DOHH2 (cell line): ENCODE data around the gene CLTCL1.

ENCODE experiments used
- CTCF ChIP-seq: fragments of 200-600 bp; sonication (generic); IDR thresholded peaks from one replicate; pipeline ENCODE4 v1.5.1; 2014; ENCODE audit warnings: antibody characterized with exemption, mild to moderate bottlenecking, low read depth, low read length; ENCODE audit not compliant: poor library complexity, severe bottlenecking
- EZH2phosphoT487 ChIP-seq: fragments of 200-600 bp; sonication (generic); IDR thresholded peaks from 2 replicates; pipeline ENCODE4 v1.6.1; 2017; ENCODE audit warnings: borderline replicate concordance, mild to moderate bottlenecking, antibody characterized with exemption, low read length, moderate library complexity, mixed read lengths

DNA sequence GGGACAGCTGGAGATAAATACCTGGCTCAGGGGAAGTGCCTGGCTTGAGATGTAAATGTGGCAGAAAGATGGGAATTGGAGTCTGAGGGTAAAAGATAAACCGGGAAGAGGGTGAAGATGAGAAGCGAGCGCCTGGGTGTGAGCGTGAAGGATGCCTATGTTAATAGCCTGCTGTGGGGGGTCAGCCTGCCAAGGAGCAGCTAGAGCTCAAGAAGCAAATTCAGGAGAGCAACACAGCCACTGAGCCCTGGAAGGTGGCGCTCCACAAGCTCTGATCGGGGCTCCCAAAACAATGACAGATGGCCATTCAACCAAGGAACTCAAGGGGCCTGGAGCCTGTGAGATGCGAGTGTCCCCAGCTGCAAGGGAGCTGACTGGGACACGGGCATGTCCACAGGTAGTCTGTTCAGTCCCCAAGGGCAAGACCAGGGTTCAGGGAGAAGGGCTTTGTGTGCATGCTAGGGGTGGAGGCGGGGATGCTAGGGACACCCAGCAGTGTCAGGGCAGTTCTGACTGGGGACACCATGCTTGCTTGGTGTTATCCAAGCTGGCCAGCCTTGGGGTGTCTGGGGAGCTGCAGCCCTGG lies 144.2 kb downstream of the CLTCL1 start:
- TF ChIP-seq CTCF (no peak), EZH2phosphoT487 (no peak)
